SJCRH30 (cell line): ENCODE results near the gene WNT5B. TPM values are rescaled to one million over a fixed set of nuclear protein-coding genes. Genes with fewer than 3 reads are reported as not detected.

Experiments
- DNase-seq, 2 experiments: peaks; one replicate each; pipeline ENCODE4 v3.0.0-alpha.2; 2015 to 2020
- H3K27ac ChIP-seq: fragments of 250-450 bp; sonication (Bioruptor Pico); 2 replicates; pipeline ENCODE4 v1.5.1; 2020; ENCODE audit warnings: mild to moderate bottlenecking, moderate library complexity
- H3K27me3 ChIP-seq: fragments of 250-450 bp; sonication (Bioruptor Pico); 2 replicates; pipeline ENCODE4 v1.5.1; 2020; ENCODE audit warnings: mild to moderate bottlenecking, moderate library complexity
- H3K36me3 ChIP-seq: fragments of 250-450 bp; sonication (Bioruptor Pico); 2 replicates; pipeline ENCODE4 v1.5.1; 2020; ENCODE audit warnings: mild to moderate bottlenecking, moderate library complexity
- H3K4me1 ChIP-seq: fragments of 250-450 bp; sonication (Bioruptor Pico); 2 replicates; pipeline ENCODE4 v1.5.1; 2020; ENCODE audit warnings: mild to moderate bottlenecking, moderate library complexity
- H3K4me3 ChIP-seq: fragments of 250-450 bp; sonication (Bioruptor Pico); 2 replicates; pipeline ENCODE4 v1.5.1; 2020; ENCODE audit warnings: mild to moderate bottlenecking, moderate library complexity
- H3K9me3 ChIP-seq: fragments of 250-450 bp; sonication (Bioruptor Pico); replicated peaks from 2 replicates; pipeline ENCODE4 v1.5.1; 2020; ENCODE audit warnings: mild to moderate bottlenecking, moderate library complexity
- total RNA-seq: library from RNA; depleted of rRNA; stranded (reverse); fragments of >200 nt; shearing (Covaris generic); gene quantifications from 2 replicates; pipeline ENCODE4 v1.2.3, GENCODE V29; 2014

Gene WNT5B
- total RNA-seq, 1 experiment from 2014 or later, result 50.2 TPM

GRCh38 chr12:1665366-1665765, 36.3 kb downstream of the WNT5B start:
- no peaks in the 10 kb centered on the region for H3K9me3 ChIP-seq
- no peak overlapping the region for H3K27ac ChIP-seq
- no peaks in the 10 kb centered on the region for H3K27me3 ChIP-seq
- no peak overlapping the region for H3K4me3 ChIP-seq
- DNase-seq, result no peak
- peaks cover 13% of the 10 kb centered on the region for H3K4me1 ChIP-seq
- no peaks in the 10 kb centered on the region for H3K36me3 ChIP-seq

GRCh38 chr12:1666215-1666614, 37.2 kb downstream of the WNT5B start:
- DNase-seq, result no peak
- H3K36me3 ChIP-seq, result no peaks in the 10 kb centered on the region
- H3K4me3 ChIP-seq, result no peak overlapping the region
- no peaks in the 10 kb centered on the region for H3K27me3 ChIP-seq
- peaks cover 10% of the 10 kb centered on the region for H3K4me1 ChIP-seq
- no peak overlapping the region for H3K27ac ChIP-seq
- H3K9me3 ChIP-seq, result no peaks in the 10 kb centered on the region

GRCh38 chr12:1666685-1667162, 37.7 kb downstream of the WNT5B start:
- DNase-seq, result no peak
- Histone ChIP-seq H3K27ac (no peak overlapping the region), H3K4me3 (no peak overlapping the region), H3K4me1 (peaks cover 10% of the 10 kb centered on the region), H3K36me3 (no peaks in the 10 kb centered on the region), H3K27me3 (no peaks in the 10 kb centered on the region), H3K9me3 (no peaks in the 10 kb centered on the region)

GRCh38 chr12:1668833-1669543, 40.0 kb downstream of the WNT5B start:
- Histone ChIP-seq H3K27ac (no peak overlapping the region), H3K4me1 (peaks cover 10% of the 10 kb centered on the region), H3K27me3 (no peaks in the 10 kb centered on the region), H3K4me3 (peak overlapping the region; percentile 32), H3K36me3 (no peaks in the 10 kb centered on the region), H3K9me3 (no peaks in the 10 kb centered on the region)
- DNase-seq, result peak in 1 of 2 experiments; percentile 51

- Histone ChIP-seq H3K36me3 (no peaks in the 10 kb centered on the region), H3K9me3 (no peaks in the 10 kb centered on the region), H3K4me1 (0 out of 2 replicates have a peak, but pooled peaks cover 6% of the 10 kb centered on the region), H3K4me3 (no peak overlapping the region), H3K27me3 (no peaks in the 10 kb centered on the region), H3K27ac (no peak overlapping the region)
- no peak for DNase-seq
These were observed 41.6 kb downstream of the WNT5B start for GRCh38 chr12:1670358-1671268.

GRCh38 chr12:1676043-1676442, 47.0 kb downstream of the WNT5B start:
- H3K9me3 ChIP-seq, result no peaks in the 10 kb centered on the region
- H3K4me1 ChIP-seq, result no peaks in the 10 kb centered on the region; the same call in 1 of the 2 replicates
- H3K27ac ChIP-seq, result no peak overlapping the region
- no peaks in the 10 kb centered on the region for H3K36me3 ChIP-seq
- DNase-seq, result no peak
- no peak overlapping the region for H3K4me3 ChIP-seq
- H3K27me3 ChIP-seq, result no peaks in the 10 kb centered on the region

GRCh38 chr12:1680804-1681492, 51.9 kb downstream of the WNT5B start:
- H3K36me3 ChIP-seq, result no peaks in the 10 kb centered on the region
- H3K4me1 ChIP-seq, result no peaks in the 10 kb centered on the region; the same call in 1 of the 2 replicates
- no peaks in the 10 kb centered on the region for H3K9me3 ChIP-seq
- no peak for DNase-seq
- no peak overlapping the region for H3K4me3 ChIP-seq
- H3K27me3 ChIP-seq, result no peaks in the 10 kb centered on the region
- no peak overlapping the region for H3K27ac ChIP-seq

- DNase-seq, result no peak
- Histone ChIP-seq H3K9me3 (no peaks in the 10 kb centered on the region), H3K4me1 (no peaks in the 10 kb centered on the region; the same call in 1 of the 2 replicates), H3K4me3 (no peak overlapping the region), H3K27me3 (no peaks in the 10 kb centered on the region), H3K36me3 (no peaks in the 10 kb centered on the region), H3K27ac (no peak overlapping the region)
These were observed 52.4 kb downstream of the WNT5B start for GRCh38 chr12:1681493-1681807.

GRCh38 chr12:1688086-1688710, 59.2 kb downstream of the WNT5B start:
- no peak for DNase-seq
- no peaks in the 10 kb centered on the region for H3K27me3 ChIP-seq
- H3K9me3 ChIP-seq, result no peaks in the 10 kb centered on the region
- no peaks in the 10 kb centered on the region for H3K36me3 ChIP-seq
- peaks cover 7% of the 10 kb centered on the region for H3K4me1 ChIP-seq
- no peak overlapping the region for H3K27ac ChIP-seq
- H3K4me3 ChIP-seq, result no peak overlapping the region

- peak within 1 kb of the TSS; percentile 97 for H3K4me3 ChIP-seq
- peak; percentile 96 to 98 for DNase-seq
- peaks cover 8% of the 10 kb centered on the region for H3K36me3 ChIP-seq
- H3K9me3 ChIP-seq, result no peaks in the 10 kb centered on the region
- peaks cover 7% of the 10 kb centered on the region for H3K4me1 ChIP-seq
- no peaks in the 10 kb centered on the region for H3K27me3 ChIP-seq
- H3K27ac ChIP-seq, result peak within 1 kb of the TSS; percentile 74
These were observed 61.6 kb downstream of the WNT5B start, which contains the start of gene ADIPOR2 for GRCh38 chr12:1690578-1691122. ADIPOR2 (plus strand) TSS chr12:1691070; CDS start chr12:1754344, 63,274 bp downstream.

- DNase-seq, result peak; percentile 61 to 72
- Histone ChIP-seq H3K36me3 (peaks cover 8% of the 10 kb centered on the region), H3K27ac (peak overlapping the region; percentile 74), H3K4me3 (peak overlapping the region; percentile 97), H3K4me1 (peaks cover 7% of the 10 kb centered on the region), H3K9me3 (no peaks in the 10 kb centered on the region), H3K27me3 (no peaks in the 10 kb centered on the region)
These were observed 62.3 kb downstream of the WNT5B start for GRCh38 chr12:1691123-1692007.

GRCh38 chr12:1692226-1692625, 63.2 kb downstream of the WNT5B start:
- peaks cover 7% of the 10 kb centered on the region for H3K4me1 ChIP-seq
- no peaks in the 10 kb centered on the region for H3K9me3 ChIP-seq
- H3K27me3 ChIP-seq, result no peaks in the 10 kb centered on the region
- H3K4me3 ChIP-seq, result peak overlapping the region; percentile 97
- DNase-seq, result no peak
- no peak overlapping the region for H3K27ac ChIP-seq
- H3K36me3 ChIP-seq, result peaks cover 15% of the 10 kb centered on the region

GRCh38 chr12:1692895-1693610, 64.0 kb downstream of the WNT5B start:
- Histone ChIP-seq H3K27ac (no peak overlapping the region), H3K36me3 (peaks cover 18% of the 10 kb centered on the region), H3K9me3 (no peaks in the 10 kb centered on the region), H3K4me1 (peaks cover 7% of the 10 kb centered on the region), H3K27me3 (no peaks in the 10 kb centered on the region), H3K4me3 (no peak overlapping the region)
- DNase-seq, result no peak
